ENCODE results near the gene GNAI3.
A peak's percentile ranks its signal among the peaks of the same experiment; 100 is the strongest.
"Not testable (repeated sequence)": the region's sequence is repeated elsewhere in the genome, so short reads cannot be mapped to it uniquely, and the experiment has no call there.

The GNAI3 gene

DNA sequence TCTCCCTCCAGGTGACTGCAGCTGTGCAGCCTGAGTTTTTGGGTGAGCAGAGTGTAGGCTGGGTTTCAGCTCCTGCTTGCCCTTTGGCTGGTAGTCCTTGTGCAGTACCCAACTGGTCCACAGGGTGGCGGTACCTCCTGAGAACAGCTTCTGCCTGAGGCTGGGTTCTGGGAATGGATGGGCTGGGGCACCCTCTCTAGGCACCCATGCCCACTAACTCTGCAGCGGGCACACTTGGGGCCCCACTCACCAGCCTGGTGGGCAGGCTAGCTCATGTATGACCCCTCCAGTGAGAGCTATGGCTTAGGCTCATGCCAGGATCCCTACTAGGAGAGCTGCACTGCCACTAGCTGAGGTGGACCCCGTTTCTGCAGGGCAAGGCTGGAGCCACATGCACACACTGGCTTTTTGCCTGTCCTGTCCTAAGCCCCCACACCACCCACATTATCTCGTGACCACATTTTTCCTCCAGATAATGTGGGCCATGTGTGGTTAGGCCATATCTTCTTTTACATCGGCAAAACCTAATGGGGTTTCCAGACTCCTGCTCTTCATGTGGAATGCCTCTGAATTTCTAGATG lies 92.0 kb downstream of the GNAI3 start:
- peak; percentile 80 for DNase-seq

GRCh38 chr1:109641078-109641740 lies 92.8 kb downstream of the GNAI3 start:
- DNase-seq, result no peak

GRCh38 chr1:109641861-109642260 lies 93.4 kb downstream of the GNAI3 start:
- DNase-seq, result no peak

- DNase-seq, result no peak
Measured at GRCh38 chr1:109642626-109643025, 94.2 kb downstream of the GNAI3 start.

- peak; percentile 85 for DNase-seq
Measured at GRCh38 chr1:109643385-109644230, 95.2 kb downstream of the GNAI3 start.

DNA sequence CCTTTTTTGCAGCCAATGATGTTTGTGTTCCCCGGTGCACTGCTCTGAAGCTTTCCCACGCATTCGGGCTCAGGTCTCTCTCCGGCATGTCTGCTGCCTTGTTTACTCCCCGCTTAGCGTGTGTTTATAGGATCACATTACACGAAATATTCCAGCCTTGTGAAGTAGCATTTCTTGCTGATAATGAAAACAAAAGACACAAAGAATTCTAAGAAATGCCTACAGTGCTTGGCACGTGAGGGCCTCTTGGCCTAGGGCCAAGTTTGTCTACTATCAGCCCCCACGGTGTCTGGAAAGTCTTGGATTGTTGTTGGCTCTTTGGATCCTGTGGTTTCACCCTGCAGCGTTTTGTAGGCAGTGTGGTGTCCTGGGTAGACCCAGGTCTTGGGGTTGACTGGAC lies 96.3 kb downstream of the GNAI3 start:
- DNase-seq, result no peak

GRCh38 chr1:109649491-109649914 lies 101.1 kb downstream of the GNAI3 start:
- DNase-seq, result no peak

DNA sequence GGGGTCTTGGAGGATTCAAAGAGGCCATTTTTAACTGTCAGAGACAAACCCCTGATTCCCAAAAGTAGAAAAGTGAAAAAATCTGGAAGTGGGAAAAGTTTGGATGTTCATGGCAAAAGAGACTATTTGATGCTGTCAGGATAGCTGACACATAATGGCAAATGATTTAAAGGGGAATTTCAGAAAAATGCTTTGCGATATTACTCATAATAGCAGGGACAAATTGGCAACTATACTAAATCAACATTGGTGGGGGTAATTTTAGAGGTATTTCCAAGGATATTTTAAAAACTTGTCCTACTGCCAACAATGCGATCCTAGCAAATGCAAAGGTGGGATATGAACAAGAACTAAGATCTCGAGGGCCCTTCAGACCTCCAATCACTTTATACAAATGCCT lies 102.2 kb downstream of the GNAI3 start:
- no peak for DNase-seq

GRCh38 chr1:109652402-109652801 lies 104.0 kb downstream of the GNAI3 start:
- no peak for DNase-seq

DNA sequence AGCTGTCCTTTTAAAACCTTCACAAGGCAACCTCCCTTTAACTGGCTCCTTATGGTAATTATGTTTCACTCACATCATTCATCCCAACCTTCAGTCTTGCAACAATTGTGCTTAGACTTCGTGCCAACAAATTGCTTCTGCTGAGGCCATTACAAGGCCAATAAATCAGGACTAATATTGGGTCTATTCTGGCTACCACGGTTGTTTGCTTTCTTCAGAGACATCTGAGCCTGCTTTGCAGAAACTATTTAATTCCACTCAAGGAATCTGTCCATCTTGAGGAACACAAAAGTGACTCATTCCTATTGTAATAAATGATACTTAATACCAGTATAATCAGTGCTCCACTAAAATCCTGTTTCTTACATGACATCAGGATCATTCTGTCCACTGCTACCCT lies 104.9 kb downstream of the GNAI3 start:
- no peak for DNase-seq

GRCh38 chr1:109654519-109654918 lies 106.1 kb downstream of the GNAI3 start:
- DNase-seq, result no peak

DNA sequence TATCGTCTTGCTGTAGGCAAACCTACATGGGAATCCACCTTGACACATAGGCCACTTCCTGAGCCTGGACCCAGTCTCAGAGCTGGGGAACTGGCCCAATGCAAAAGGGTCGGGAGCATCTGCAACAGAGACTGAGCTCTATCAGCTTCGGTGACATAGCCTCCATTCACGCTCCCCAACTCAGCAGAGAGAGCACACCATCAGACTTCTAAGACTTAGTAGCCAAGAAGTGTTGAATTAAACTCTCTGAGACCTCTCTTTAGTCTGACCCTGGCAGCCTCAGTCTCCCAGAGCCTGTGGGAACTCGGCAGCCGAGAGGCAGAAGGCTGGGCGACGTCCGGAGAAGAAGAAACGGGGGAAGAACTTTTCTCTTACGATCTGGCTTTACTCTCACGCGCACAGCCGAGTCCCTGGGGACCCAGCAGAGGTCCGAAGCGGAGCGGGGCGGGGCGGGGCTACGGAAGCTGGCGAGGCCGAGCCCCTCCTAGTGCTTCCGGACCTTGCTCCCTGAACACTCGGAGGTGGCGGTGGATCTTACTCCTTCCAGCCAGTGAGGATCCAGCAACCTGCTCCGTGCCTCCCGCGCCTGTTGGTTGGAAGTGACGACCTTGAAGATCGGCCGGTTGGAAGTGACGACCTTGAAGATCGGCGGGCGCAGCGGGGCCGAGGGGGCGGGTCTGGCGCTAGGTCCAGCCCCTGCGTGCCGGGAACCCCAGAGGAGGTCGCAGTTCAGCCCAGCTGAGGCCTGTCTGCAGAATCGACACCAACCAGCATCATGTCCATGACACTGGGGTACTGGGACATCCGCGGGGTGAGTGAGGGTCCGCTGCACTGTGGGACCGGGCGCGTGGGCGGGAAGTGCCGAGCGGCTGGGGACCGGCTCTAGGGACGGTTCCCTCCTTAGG lies 107.5 kb downstream of the GNAI3 start, which contains the start of gene GSTM4:
TSS of gene GSTM4 (plus strand) at position 485 of the 905 bp plus-strand sequence. CDS start at position 776, 291 bp downstream.
- DNase-seq, result peak; percentile 87

DNA sequence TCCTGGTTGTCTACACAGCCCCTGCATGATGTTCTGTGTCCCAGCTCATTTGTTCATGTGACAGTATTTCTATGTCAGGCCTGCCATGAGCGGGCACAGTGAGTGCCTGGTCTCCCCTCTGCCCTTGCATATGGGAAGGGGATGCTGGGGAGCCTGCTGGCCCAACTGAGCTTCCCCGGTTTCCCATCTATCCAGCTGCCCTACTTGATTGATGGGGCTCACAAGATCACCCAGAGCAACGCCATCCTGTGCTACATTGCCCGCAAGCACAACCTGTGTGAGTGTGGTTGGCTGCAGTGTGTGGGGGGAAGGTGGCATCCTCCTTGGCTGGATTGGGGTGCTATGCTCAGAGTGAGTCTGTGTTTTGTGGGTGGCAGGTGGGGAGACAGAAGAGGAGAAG lies 109.0 kb downstream of the GNAI3 start:
- DNase-seq, result no peak

GRCh38 chr1:109657970-109658369 lies 109.6 kb downstream of the GNAI3 start:
- no peak for DNase-seq

DNA sequence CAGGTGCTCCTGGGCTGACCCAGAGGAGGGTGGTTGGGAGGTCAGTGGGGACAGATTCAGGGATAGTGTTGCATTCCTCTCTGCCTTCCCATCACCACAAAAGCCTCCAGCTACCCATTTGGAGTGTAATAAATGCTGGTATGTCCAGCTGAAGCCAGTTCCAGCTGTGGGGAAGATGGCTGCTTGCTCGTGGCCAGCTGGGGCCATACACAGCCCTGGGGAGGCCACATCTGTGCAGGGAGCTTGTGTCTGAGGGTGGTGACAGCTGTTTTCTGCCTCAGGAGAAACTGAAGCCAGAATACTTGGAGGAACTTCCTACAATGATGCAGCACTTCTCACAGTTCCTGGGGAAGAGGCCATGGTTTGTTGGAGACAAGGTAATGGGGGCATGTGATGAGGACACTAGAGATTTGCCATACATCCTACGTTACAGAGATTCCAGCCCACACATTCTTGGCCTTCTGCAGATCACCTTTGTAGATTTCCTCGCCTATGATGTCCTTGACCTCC lies 110.2 kb downstream of the GNAI3 start:
- no peak for DNase-seq

DNA sequence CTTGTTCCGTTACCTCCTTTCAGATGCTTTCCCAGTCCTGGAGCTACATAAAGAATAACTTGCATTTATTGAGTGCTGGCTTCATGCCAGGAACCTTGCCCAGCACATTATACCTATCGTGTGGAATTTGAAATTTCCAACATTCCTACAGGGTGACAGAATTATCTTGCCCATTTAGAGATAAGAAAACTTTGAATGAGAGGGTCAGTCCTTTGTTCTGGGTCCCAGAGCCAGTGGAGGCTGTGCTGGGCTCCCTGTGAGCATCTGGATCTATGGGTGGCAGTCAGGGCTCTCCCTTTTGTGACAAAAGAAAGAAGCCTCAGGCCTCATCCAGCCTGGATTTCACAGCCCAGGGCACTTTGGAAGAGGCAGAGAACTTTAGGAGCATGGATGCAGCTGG lies 110.7 kb downstream of the GNAI3 start:
- no peak for DNase-seq

DNA sequence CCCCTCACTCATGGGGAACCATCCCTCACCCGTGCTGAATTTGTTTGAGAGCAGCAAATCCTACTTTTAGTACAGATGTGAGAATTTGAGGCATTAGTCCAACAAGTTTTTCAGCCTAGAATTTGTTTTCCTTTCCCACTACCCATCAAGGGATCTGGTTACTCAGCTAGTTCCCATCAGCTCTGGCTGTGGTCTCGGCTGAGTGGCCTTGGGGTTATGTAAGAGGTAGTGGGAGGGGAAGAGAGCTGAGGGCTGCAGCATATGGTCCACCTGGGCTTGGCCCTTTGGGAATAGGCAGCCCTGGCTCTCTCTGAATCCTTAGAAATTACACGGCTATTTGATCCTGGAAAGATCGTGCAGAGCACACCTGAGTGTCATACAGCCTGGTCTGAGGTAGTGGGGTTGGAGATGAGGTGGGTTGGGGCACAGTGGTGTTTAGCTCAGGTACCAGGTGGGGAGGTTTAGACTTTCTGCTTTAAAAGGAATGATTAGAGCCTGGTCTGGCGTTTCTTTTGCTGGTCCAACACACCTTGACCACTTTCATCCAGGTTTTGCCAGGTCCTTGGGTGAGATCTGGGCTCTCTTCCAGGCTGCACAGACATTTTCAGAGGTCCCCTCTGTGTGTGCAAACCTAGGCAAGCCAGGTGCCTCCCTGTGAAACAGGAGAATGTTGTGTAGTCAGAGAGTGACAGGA lies 111.7 kb downstream of the GNAI3 start:
- no peak for DNase-seq

DNA sequence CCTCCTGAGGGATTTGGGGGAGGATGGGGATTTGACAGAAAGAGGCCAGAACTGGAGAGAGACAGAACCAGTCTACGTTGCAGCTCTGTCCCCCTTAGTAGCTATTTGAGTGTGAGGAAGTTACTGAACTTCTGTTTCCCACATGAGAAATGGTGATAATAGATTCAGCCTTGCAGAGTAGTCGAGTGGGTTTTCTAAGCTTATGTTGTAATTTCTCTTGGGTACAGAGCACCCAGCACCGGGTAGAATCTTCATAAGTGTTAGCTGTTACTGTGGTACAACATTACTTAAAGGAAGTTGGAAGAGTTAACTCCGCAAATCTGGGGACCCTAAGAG lies 112.2 kb downstream of the GNAI3 start:
- DNase-seq, result not testable (repeated sequence)

GRCh38 chr1:109661391-109661790 lies 113.0 kb downstream of the GNAI3 start:
- DNase-seq, result no peak

DNA sequence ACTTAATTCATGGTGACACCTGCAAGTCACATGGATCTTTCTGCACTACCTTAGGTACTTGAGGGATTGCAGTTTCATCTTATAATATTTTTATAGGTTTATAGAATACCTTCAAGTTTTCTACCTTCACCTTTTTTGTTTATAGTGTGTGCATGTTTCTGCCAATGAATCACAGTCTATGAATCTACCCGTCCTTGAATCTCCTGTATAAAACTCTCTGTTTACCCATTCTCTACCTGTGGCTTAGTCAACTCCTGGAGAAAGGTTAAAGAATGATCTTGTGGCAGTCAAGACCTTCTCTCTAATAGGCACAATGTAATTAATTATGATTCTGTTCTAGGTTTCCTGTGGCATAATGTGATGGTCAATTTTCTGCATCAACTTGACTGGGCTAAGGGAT lies 116.3 kb downstream of the GNAI3 start:
- DNase-seq, result no peak

GRCh38 chr1:109667452-109668122 lies 119.2 kb downstream of the GNAI3 start, which contains the start of gene GSTM2:
Gene GSTM2, plus strand, starts transcription at chr1:109668057. Its CDS starts 59 bp downstream, at chr1:109668116.
- peak; percentile 96 for DNase-seq
